Vagina (tissue), 2 donors: ENCODE results near the gene DLL4.

Experiments used
- POLR2A ChIP-seq, 2 donors: fragments of 450-650 bp; IDR thresholded peaks; one replicate each; pipeline ENCODE4 v1.6.1; 2017; ENCODE audit warnings: antibody characterized with exemption in 2 of 2, mild to moderate bottlenecking in 2 of 2, moderate library complexity in 2 of 2
- TF ChIP-seq, protein P1 (sequence below), 3 experiments: fragments of 450-650 bp in 2 of 3; fragments of 200-600 bp in 1 of 3; sonication (generic) in 1 of 3; IDR thresholded peaks; one replicate each; pipeline ENCODE4 v1.5.1; 2017 to 2019; ENCODE audit warnings: antibody characterized with exemption in 3 of 3, mild to moderate bottlenecking in 2 of 3, moderate library complexity in 2 of 3

DNA sequence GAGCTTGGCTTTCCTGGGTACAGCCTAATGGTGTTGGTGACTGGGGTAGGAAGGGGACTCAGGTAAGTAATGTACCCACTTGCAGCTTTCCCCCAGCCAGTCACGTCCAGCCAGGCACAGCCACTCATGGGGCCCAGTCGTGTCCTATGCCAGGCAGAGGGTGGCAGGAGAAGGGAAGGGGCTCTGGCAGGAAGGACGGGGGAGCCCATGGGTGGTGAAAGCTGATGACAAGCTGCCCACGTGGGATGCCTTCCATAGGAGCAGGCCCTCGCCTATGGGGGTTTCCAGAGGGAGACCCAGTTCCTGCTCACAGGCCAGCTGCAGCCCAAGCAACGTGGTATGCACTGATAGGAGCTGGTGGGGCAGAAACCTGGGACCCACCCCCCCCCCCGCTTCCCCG lies 34.9 kb downstream of the DLL4 start:
- TF ChIP-seq, protein P1, sequence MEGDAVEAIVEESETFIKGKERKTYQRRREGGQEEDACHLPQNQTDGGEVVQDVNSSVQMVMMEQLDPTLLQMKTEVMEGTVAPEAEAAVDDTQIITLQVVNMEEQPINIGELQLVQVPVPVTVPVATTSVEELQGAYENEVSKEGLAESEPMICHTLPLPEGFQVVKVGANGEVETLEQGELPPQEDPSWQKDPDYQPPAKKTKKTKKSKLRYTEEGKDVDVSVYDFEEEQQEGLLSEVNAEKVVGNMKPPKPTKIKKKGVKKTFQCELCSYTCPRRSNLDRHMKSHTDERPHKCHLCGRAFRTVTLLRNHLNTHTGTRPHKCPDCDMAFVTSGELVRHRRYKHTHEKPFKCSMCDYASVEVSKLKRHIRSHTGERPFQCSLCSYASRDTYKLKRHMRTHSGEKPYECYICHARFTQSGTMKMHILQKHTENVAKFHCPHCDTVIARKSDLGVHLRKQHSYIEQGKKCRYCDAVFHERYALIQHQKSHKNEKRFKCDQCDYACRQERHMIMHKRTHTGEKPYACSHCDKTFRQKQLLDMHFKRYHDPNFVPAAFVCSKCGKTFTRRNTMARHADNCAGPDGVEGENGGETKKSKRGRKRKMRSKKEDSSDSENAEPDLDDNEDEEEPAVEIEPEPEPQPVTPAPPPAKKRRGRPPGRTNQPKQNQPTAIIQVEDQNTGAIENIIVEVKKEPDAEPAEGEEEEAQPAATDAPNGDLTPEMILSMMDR (IDR thresholded peaks at IDR 0.05): no peak
- no peak for TF ChIP-seq POLR2A (IDR thresholded peaks at IDR 0.05)
